ENCODE results near the gene KCNIP3. TPM values are rescaled to one million over a fixed set of nuclear protein-coding genes. Genes with fewer than 3 reads are reported as not detected.

The KCNIP3 gene
- total RNA-seq, 1 donor from 2014 or later = 0.68 TPM

GRCh38 chr2:95262896-95263542 lies 34.1 kb upstream of the KCNIP3 start:
- no peaks in the 10 kb centered on the region for H3K4me1 Mint-ChIP-seq (ENCODE audit: low read depth, unreplicated experiment)
- Histone ChIP-seq H3K9ac (ENCODE audit: low read length) (no peak overlapping the region), H3K4me1 (ENCODE audit: insufficient read depth, low read length) (no peaks in the 10 kb centered on the region), H3K4me3 (ENCODE audit: insufficient read depth, low read depth, low read length) (no peak overlapping the region), H3K79me2 (ENCODE audit: insufficient read depth, low read length) (no peaks in the 10 kb centered on the region), H4K20me1 (ENCODE audit: insufficient read depth, low read length) (no peaks in the 10 kb centered on the region), H3K27ac (ENCODE audit: low read depth, low read length) (no peak overlapping the region), H3K4me2 (ENCODE audit: low read length) (no peak overlapping the region), H3K36me3 (ENCODE audit: insufficient read depth, low read length) (no peaks in the 10 kb centered on the region), H3K27me3 (ENCODE audit: insufficient read depth, low read length) (peaks cover 5% of the 10 kb centered on the region), H2AFZ (ENCODE audit: low read depth, low read length) (no peak overlapping the region), H3K9me3 (ENCODE audit: insufficient read depth, low read depth, low read length) (peaks cover 9% of the 10 kb centered on the region)
- H3K4me3 Mint-ChIP-seq (ENCODE audit: unreplicated experiment) = no peak overlapping the region
- TF ChIP-seq CTCF (IDR thresholded peaks at IDR 0.05; ENCODE audit: insufficient read depth, low read depth, low read length) = no peak
- TF ChIP-seq EZH2 (IDR thresholded peaks at IDR 0.05; ENCODE audit: insufficient read depth, low read length) = no peak
- no peak overlapping the region for H3K27ac Mint-ChIP-seq (ENCODE audit: unreplicated experiment)
- no peak for FAIRE-seq
- DNase-seq (ENCODE audit: low read depth) = no peak
- H3K27me3 Mint-ChIP-seq (ENCODE audit: low read depth, unreplicated experiment) = peaks cover 40% of the 10 kb centered on the region
- peaks cover 8% of the 10 kb centered on the region for H3K36me3 Mint-ChIP-seq (ENCODE audit: low read depth, unreplicated experiment)
- peaks cover 19% of the 10 kb centered on the region for H3K9me3 Mint-ChIP-seq (ENCODE audit: unreplicated experiment)

- H3K27me3 ChIP-seq (ENCODE audit: insufficient read depth, low read length) = peaks cover 5% of the 10 kb centered on the region
- no peak overlapping the region for H3K4me3 ChIP-seq (ENCODE audit: insufficient read depth, low read depth, low read length)
- H3K4me2 ChIP-seq (ENCODE audit: low read length) = no peak overlapping the region
- Mint-ChIP-seq H3K4me1 (ENCODE audit: low read depth, unreplicated experiment) (no peaks in the 10 kb centered on the region), H3K9me3 (ENCODE audit: unreplicated experiment) (peaks cover 10% of the 10 kb centered on the region), H3K27me3 (ENCODE audit: low read depth, unreplicated experiment) (peaks cover 42% of the 10 kb centered on the region), H3K36me3 (ENCODE audit: low read depth, unreplicated experiment) (peaks cover 3% of the 10 kb centered on the region), H3K27ac (ENCODE audit: unreplicated experiment) (no peak overlapping the region), H3K4me3 (ENCODE audit: unreplicated experiment) (no peak overlapping the region)
- DNase-seq (ENCODE audit: low read depth) (no peak), FAIRE-seq (no peak)
- no peak overlapping the region for H2AFZ ChIP-seq (ENCODE audit: low read depth, low read length)
- no peak overlapping the region for H3K9ac ChIP-seq (ENCODE audit: low read length)
- H3K36me3 ChIP-seq (ENCODE audit: insufficient read depth, low read length) = no peaks in the 10 kb centered on the region
- TF ChIP-seq CTCF (IDR thresholded peaks at IDR 0.05; ENCODE audit: insufficient read depth, low read depth, low read length) (no peak), EZH2 (IDR thresholded peaks at IDR 0.05; ENCODE audit: insufficient read depth, low read length) (no peak)
- no peaks in the 10 kb centered on the region for H3K4me1 ChIP-seq (ENCODE audit: insufficient read depth, low read length)
- no peak overlapping the region for H3K27ac ChIP-seq (ENCODE audit: low read depth, low read length)
- H3K79me2 ChIP-seq (ENCODE audit: insufficient read depth, low read length) = no peaks in the 10 kb centered on the region
- H3K9me3 ChIP-seq (ENCODE audit: insufficient read depth, low read depth, low read length) = peaks cover 3% of the 10 kb centered on the region
- H4K20me1 ChIP-seq (ENCODE audit: insufficient read depth, low read length) = no peaks in the 10 kb centered on the region
These were observed 32.5 kb upstream of the KCNIP3 start for GRCh38 chr2:95264624-95265023.

- H3K36me3 ChIP-seq (ENCODE audit: insufficient read depth, low read length) = no peaks in the 10 kb centered on the region
- no peak overlapping the region for H2AFZ ChIP-seq (ENCODE audit: low read depth, low read length)
- H3K9me3 ChIP-seq (ENCODE audit: insufficient read depth, low read depth, low read length) = peaks cover 3% of the 10 kb centered on the region
- Mint-ChIP-seq H3K27me3 (ENCODE audit: low read depth, unreplicated experiment) (peaks cover 44% of the 10 kb centered on the region), H3K4me3 (ENCODE audit: unreplicated experiment) (no peak overlapping the region), H3K27ac (ENCODE audit: unreplicated experiment) (no peak overlapping the region), H3K4me1 (ENCODE audit: low read depth, unreplicated experiment) (no peaks in the 10 kb centered on the region), H3K36me3 (ENCODE audit: low read depth, unreplicated experiment) (peaks cover 2% of the 10 kb centered on the region), H3K9me3 (ENCODE audit: unreplicated experiment) (peaks cover 7% of the 10 kb centered on the region)
- no peak for TF ChIP-seq CTCF (IDR thresholded peaks at IDR 0.05; ENCODE audit: insufficient read depth, low read depth, low read length)
- TF ChIP-seq EZH2 (IDR thresholded peaks at IDR 0.05; ENCODE audit: insufficient read depth, low read length) = no peak
- H3K4me1 ChIP-seq (ENCODE audit: insufficient read depth, low read length) = no peaks in the 10 kb centered on the region
- H3K4me2 ChIP-seq (ENCODE audit: low read length) = no peak overlapping the region
- no peaks in the 10 kb centered on the region for H4K20me1 ChIP-seq (ENCODE audit: insufficient read depth, low read length)
- H3K79me2 ChIP-seq (ENCODE audit: insufficient read depth, low read length) = no peaks in the 10 kb centered on the region
- FAIRE-seq (no peak), DNase-seq (ENCODE audit: low read depth) (no peak)
- H3K9ac ChIP-seq (ENCODE audit: low read length) = no peak overlapping the region
- no peak overlapping the region for H3K4me3 ChIP-seq (ENCODE audit: insufficient read depth, low read depth, low read length)
- peaks cover 5% of the 10 kb centered on the region for H3K27me3 ChIP-seq (ENCODE audit: insufficient read depth, low read length)
- no peak overlapping the region for H3K27ac ChIP-seq (ENCODE audit: low read depth, low read length)
These were observed 32.0 kb upstream of the KCNIP3 start for GRCh38 chr2:95265182-95265581.

All from astrocyte (in vitro differentiated cells and primary cell).